ENCODE data around the gene LRRC74B.

LRRC74B gene

GRCh38 chr22:21074102-21074715 lies 28.5 kb downstream of the LRRC74B start:
- Histone ChIP-seq H4K20me1 (ENCODE audit: insufficient read depth) (no peaks in the 10 kb centered on the region), H3K4me1 (ENCODE audit: low read depth, poor library complexity, severe bottlenecking) (no peaks in the 10 kb centered on the region), H3K27ac (no peak overlapping the region), H3K9ac (no peak overlapping the region), H3K4me2 (no peak overlapping the region), H3K79me2 (ENCODE audit: insufficient read depth, low read depth) (no peaks in the 10 kb centered on the region), H3K36me3 (ENCODE audit: insufficient read depth) (no peaks in the 10 kb centered on the region), H3K4me3 (IDR thresholded peaks at IDR 0.05; ENCODE audit: insufficient read depth, low read depth, low read length) (no peak overlapping the region), H3K27me3 (ENCODE audit: insufficient read depth, low read depth) (no peaks in the 10 kb centered on the region), H2AFZ (ENCODE audit: low read depth) (no peak overlapping the region)
- no peak for TF ChIP-seq CTCF (conservative IDR thresholded peaks at IDR 0.05; ENCODE audit: low read depth, low read length)

DNA sequence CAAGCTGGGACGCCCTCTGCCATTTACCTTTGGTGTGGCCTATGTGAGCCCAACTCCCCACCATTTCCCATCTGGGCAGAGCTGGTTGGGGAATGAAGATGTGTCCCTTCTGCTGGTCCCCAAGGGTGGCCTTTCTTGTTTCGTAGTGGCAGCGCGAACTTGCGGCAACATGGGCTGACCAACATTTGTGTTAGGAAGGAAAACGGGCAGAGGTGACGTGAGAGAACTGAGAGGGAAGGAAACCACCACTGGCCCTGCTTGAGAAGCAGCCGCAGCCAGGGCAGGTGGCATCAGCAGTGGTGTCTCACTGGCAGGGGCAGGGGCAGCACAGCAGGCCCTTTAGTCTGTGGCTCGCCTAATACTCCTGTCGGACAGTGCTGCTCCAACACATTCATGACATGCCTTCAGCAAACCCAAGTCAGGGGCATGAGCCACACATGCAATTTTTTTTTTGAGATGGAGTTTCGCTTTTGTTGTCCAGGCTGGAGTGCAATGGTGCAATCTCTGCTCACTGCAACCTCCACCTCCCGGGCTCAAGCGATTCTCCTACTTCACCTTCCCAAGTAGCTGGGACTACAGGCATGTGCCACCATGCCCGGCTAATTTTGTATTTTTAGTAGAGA lies 29.9 kb downstream of the LRRC74B start:
- no peak for TF ChIP-seq CTCF (conservative IDR thresholded peaks at IDR 0.05; ENCODE audit: low read depth, low read length)
- H3K27ac ChIP-seq = no peak overlapping the region
- H3K27me3 ChIP-seq (ENCODE audit: insufficient read depth, low read depth) = no peaks in the 10 kb centered on the region
- no peak overlapping the region for H3K4me2 ChIP-seq
- H3K9ac ChIP-seq = no peak overlapping the region
- no peak overlapping the region for H2AFZ ChIP-seq (ENCODE audit: low read depth)
- H4K20me1 ChIP-seq (ENCODE audit: insufficient read depth) = no peaks in the 10 kb centered on the region
- H3K4me3 ChIP-seq (IDR thresholded peaks at IDR 0.05; ENCODE audit: insufficient read depth, low read depth, low read length) = no peak overlapping the region
- H3K36me3 ChIP-seq (ENCODE audit: insufficient read depth) = no peaks in the 10 kb centered on the region
- no peaks in the 10 kb centered on the region for H3K4me1 ChIP-seq (ENCODE audit: low read depth, poor library complexity, severe bottlenecking)
- no peaks in the 10 kb centered on the region for H3K79me2 ChIP-seq (ENCODE audit: insufficient read depth, low read depth)

DNA sequence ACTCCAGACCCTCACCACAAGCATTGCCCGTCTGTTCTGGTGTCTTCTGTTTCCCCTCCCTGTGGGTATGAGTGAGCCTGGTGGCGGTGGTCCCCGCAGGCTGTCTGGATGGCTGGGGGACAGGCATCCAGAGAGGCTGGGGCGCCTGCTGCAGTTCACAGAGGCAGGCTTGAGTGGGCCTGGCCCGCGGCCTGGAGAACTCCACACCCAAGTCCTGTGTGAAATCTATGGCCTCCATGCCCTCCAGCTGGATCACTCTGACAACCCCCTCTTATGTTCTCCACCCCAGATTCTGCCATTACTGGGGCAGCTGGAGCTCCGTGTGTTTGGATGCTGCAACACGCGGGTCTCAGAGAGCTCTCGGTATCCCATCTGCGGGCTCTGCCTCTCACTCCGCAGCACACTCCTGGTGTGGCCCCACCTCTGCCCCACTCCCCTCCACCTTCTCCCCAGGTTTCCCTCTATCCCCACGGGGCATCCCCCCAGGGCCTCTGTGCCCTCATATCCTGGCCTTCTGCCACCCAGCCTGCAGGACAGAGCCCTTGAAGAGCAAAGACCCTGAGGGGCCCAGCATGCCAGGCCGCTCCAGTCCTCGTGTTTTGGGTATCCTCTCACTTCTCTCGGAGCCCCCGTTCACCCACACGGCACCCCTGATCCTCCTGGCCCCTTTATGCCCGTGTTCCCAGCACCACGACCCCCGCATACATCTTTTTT lies 31.3 kb downstream of the LRRC74B start:
- Histone ChIP-seq H3K27ac (no peak overlapping the region), H3K79me2 (ENCODE audit: insufficient read depth, low read depth) (no peaks in the 10 kb centered on the region), H3K9ac (no peak overlapping the region), H3K36me3 (ENCODE audit: insufficient read depth) (no peaks in the 10 kb centered on the region), H3K4me1 (ENCODE audit: low read depth, poor library complexity, severe bottlenecking) (no peaks in the 10 kb centered on the region), H2AFZ (ENCODE audit: low read depth) (no peak overlapping the region), H3K4me3 (IDR thresholded peaks at IDR 0.05; ENCODE audit: insufficient read depth, low read depth, low read length) (no peak overlapping the region), H4K20me1 (ENCODE audit: insufficient read depth) (no peaks in the 10 kb centered on the region), H3K4me2 (no peak overlapping the region), H3K27me3 (ENCODE audit: insufficient read depth, low read depth) (no peaks in the 10 kb centered on the region)
- no peak for TF ChIP-seq CTCF (conservative IDR thresholded peaks at IDR 0.05; ENCODE audit: low read depth, low read length)

- Histone ChIP-seq H3K79me2 (ENCODE audit: insufficient read depth, low read depth) (no peaks in the 10 kb centered on the region), H2AFZ (ENCODE audit: low read depth) (no peak overlapping the region), H3K27me3 (ENCODE audit: insufficient read depth, low read depth) (no peaks in the 10 kb centered on the region), H3K9ac (no peak overlapping the region), H3K4me2 (no peak overlapping the region), H4K20me1 (ENCODE audit: insufficient read depth) (no peaks in the 10 kb centered on the region), H3K36me3 (ENCODE audit: insufficient read depth) (no peaks in the 10 kb centered on the region), H3K27ac (no peak overlapping the region), H3K4me1 (ENCODE audit: low read depth, poor library complexity, severe bottlenecking) (no peaks in the 10 kb centered on the region), H3K4me3 (IDR thresholded peaks at IDR 0.05; ENCODE audit: insufficient read depth, low read depth, low read length) (no peak overlapping the region)
- no peak for TF ChIP-seq CTCF (conservative IDR thresholded peaks at IDR 0.05; ENCODE audit: low read depth, low read length)
These were observed 32.2 kb downstream of the LRRC74B start for GRCh38 chr22:21077884-21078508.
